GM12891 (cell line): ENCODE measurements around the gene CSMD2.

Experiments
- PAX5 ChIP-seq: IDR thresholded peaks from 2 replicates; pipeline ENCODE4 v1.6.1; 2011; ENCODE audit warnings: low read length, moderate library complexity, mild to moderate bottlenecking; ENCODE audit not compliant: insufficient read depth, severe bottlenecking
- POLR2AphosphoS5 ChIP-seq: IDR thresholded peaks from 2 replicates; pipeline ENCODE4 v1.6.1; 2011; ENCODE audit warnings: low read depth, low read length, control low read depth

GRCh38 chr1:33578557-33579448, 586.2 kb downstream of the CSMD2 start:
- no peak for TF ChIP-seq PAX5
- TF ChIP-seq POLR2AphosphoS5, result no peak
